IMR-90 (cell line): Measurements from ENCODE around the gene TACC2.

Source experiments
- BHLHE40 ChIP-seq: fragments of 150-350 bp; IDR thresholded peaks from 2 replicates; pipeline ENCODE4 v1.6.1; 2016; ENCODE audit warnings: mild to moderate bottlenecking, low read depth, low read length
- RCOR1 ChIP-seq: IDR thresholded peaks from 2 replicates; pipeline ENCODE4 v1.6.1; 2012; ENCODE audit warnings: mild to moderate bottlenecking, low read length, improper control_type of control experiment; ENCODE audit not compliant: insufficient replicate concordance

- TF ChIP-seq RCOR1 (no peak), BHLHE40 (no peak)
Measured at GRCh38 chr10:122159141-122159970, 170.4 kb downstream of the TACC2 start.
